Fibroblast of skin of left quadriceps (primary cell): ENCODE data around the gene UCK2.

Source experiments
- DNase-seq, 2 experiments: peaks; one replicate each; pipeline ENCODE4 v3.0.0-alpha.2; 2013; ENCODE audit warnings: low read depth in 2 of 2

The UCK2 gene

DNA sequence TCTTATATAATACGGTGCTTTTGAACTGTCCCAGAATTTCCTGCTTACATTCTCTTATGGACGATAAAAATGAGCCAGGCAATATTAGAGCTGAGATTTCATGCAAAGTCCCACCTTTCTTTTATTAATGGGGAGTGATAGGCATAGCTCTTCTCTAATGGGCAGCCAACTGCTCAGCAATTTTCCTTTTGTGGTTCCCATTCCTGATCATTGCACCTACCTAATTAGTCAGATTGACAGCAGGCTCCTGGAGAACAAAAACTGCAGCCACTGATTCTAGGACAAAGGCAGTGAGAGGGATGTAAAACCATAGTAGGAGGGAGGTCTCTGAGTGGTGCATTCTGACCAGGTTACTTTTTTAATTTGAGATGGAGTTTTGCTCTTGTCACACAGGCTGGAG, 110.4 kb downstream of the UCK2 start:
- DNase-seq: no peak

DNA sequence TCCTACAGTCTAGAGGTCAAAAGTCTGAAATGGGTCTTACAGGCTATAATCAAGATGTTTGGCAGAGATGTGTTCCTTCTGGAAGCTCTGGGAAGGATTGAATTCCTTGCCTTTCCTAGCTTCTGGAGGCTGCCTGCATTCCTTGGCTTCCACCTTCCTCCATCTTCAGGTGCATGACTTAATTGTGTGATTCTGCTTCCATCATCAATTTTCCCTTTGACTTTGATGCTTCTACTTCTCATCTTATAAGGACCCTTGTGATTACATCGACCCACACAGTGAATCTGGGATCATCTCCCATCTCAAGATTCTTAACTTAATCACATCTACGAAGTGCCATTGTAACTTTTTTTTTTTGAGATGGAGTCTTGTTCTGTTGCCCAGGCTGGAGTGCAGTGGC, 111.4 kb downstream of the UCK2 start:
- DNase-seq: no peak

GRCh38 chr1:165941531-165941930, 114.1 kb downstream of the UCK2 start:
- DNase-seq: no peak

GRCh38 chr1:165942062-165942461, 114.6 kb downstream of the UCK2 start:
- no peak for DNase-seq

GRCh38 chr1:165942927-165943597, 115.6 kb downstream of the UCK2 start:
- no peak for DNase-seq

DNA sequence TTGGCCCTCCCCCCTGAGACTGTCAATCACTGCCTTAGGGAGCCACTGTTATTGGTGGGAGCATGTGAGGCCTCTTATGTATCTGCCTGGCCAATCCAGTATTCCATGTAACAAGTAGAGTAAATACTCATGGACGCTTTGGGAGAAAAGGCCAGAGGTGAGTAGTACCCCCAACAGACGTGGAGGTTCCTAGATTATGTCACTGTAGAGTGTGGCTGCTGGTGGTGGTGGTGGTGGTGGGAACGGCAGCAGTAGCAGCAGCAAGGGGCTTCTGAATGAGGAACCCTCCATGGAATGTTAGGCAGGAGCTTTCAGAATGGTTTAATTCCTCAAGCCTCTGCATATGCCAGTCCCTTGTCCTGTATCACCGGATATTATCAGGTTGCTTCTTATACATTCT, 118.5 kb downstream of the UCK2 start:
- DNase-seq: no peak

DNA sequence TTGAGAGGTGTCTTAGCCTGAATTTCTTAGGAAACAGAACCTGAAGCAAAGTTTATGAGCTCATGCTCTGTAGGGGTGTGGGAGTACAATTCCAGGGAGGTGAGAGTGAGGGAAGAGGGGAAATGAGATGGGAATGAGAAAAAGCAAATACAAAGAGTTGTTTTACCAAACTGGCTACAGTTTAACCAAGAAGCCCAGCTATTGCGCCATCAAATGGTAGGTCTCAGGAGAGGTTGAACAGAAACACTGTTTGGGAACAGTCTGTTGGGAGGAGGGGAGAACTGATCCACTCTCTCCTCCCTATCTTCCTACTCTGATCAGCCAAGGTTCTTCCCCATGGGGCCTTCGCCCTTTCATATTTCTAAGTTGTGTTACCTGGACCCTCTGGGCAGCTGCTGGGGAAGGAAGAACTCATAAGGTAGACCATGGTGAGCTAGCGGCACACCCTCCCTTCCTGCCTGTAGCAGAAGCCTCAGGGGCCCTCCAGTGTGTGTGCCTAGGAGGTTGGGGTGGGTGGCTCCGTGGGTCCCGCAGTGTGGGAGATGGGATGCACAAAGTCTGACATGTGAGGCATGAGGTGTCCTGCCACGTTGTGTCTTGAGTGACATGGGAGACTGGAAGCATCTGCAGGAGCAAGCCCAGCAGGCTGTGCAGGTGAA, 120.5 kb downstream of the UCK2 start:
- no peak for DNase-seq

- no peak for DNase-seq
Measured at GRCh38 chr1:165949335-165950130, 122.1 kb downstream of the UCK2 start.

- DNase-seq: peak; percentile 78 to 80
Measured at GRCh38 chr1:165954940-165955339, 127.5 kb downstream of the UCK2 start.

DNA sequence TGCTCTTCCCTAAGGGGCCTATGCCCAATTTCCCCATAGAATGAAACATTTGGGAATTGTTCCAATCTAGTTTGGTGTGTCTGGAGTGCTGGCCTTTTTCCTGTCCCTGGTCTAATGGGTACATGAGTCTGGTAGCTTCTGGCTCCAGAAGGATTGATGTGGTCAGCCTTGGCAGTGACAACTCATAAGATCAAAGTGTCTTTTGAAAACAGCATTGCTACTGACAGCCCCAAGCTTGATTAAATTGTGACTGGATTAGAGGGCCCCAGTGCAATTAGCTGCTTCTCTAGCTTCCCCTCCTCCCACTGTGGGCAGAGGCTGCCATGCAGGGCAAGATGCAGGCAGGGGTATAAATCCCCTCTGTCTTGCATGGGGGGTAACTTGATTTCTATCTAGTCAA, 130.9 kb downstream of the UCK2 start:
- no peak for DNase-seq

GRCh38 chr1:165960136-165960535, 132.7 kb downstream of the UCK2 start:
- peak in 1 of 2 experiments; percentile 3 for DNase-seq

DNA sequence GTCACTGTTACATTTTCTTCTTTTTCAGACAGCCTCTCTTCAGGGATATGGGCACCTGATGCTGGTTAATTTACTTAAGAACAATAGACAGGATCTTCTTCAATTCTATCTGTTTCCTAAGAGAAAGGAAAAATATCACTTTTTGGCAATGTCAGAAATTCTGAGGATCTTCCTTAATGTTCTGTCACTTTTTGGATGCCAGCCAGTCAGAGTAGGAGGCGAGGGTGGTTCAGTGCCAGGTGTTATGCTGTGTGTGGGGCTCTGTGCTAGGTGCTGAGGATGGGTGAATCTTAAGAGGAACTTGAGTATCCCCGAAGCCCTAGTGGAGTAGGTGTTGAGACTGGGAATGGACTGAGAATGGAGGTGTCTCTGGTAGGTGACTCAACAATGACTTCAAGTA, 133.5 kb downstream of the UCK2 start:
- no peak for DNase-seq
